Mesodermal cell (in vitro differentiated cells): ENCODE measurements around the gene RNPEP.
A peak's percentile ranks its signal among the peaks of the same experiment; 100 is the strongest.

ENCODE experiments used
- H3K27ac ChIP-seq: 2 replicates; pipeline ENCODE4 v1.7.0; 2013; ENCODE audit warnings: mild to moderate bottlenecking, low read depth, low read length, moderate library complexity; ENCODE audit not compliant: severe bottlenecking
- H3K36me3 ChIP-seq: 2 replicates; pipeline ENCODE4 v1.7.1; 2013; ENCODE audit warnings: mild to moderate bottlenecking, low read length, moderate library complexity; ENCODE audit not compliant: control insufficient read depth, insufficient read depth
- H3K4me1 ChIP-seq: one replicate; pipeline ENCODE4 v1.7.1; 2013; ENCODE audit warnings: mild to moderate bottlenecking, low read length; ENCODE audit not compliant: insufficient read depth, control insufficient read depth, poor library complexity, severe bottlenecking
- H3K4me3 ChIP-seq: 2 replicates; pipeline ENCODE4 v1.7.0; 2013; ENCODE audit warnings: low read length, control low read depth, mild to moderate bottlenecking; ENCODE audit not compliant: insufficient read depth, poor library complexity, severe bottlenecking; ENCODE audit errors: extremely low read depth
- H3K9me3 ChIP-seq: 2 replicates; pipeline ENCODE4 v1.7.1; 2013; ENCODE audit warnings: mild to moderate bottlenecking, low read length, moderate library complexity; ENCODE audit not compliant: control insufficient read depth
- WGBS, 2 experiments: methylation state at CpG; one replicate each; pipeline ENCODE4 v1.1.5; 2013; ENCODE audit warnings: missing lambda C conversion rate in 2 of 2; ENCODE audit not compliant: insufficient coverage in 2 of 2; 5-methylcytosine and 5-hydroxymethylcytosine counted together

The RNPEP gene

GRCh38 chr1:201944639-201945038 is 37.8 kb upstream of the RNPEP start:
- no peak overlapping the region for H3K4me3 ChIP-seq

GRCh38 chr1:201945157-201945556 is 37.3 kb upstream of the RNPEP start:
- Histone ChIP-seq H3K9me3 (no peaks in the 10 kb centered on the region), H3K4me3 (peak overlapping the region; percentile 11), H3K27ac (no peak overlapping the region), H3K36me3 (no peaks in the 10 kb centered on the region), H3K4me1 (peaks cover 24% of the 10 kb centered on the region)
- 55 to 90% methylated on average over 2 of the region's 4 CpGs for WGBS, 2 experiments

More at GRCh38 chr1:201944639-201945038, 37.8 kb upstream of the RNPEP start:
- H3K36me3 ChIP-seq: no peaks in the 10 kb centered on the region
- H3K4me1 ChIP-seq: peaks cover 24% of the 10 kb centered on the region
- WGBS, 2 experiments: 56 to 86% methylated on average over 1 of the region's 3 CpGs
- H3K27ac ChIP-seq: no peak overlapping the region
- no peaks in the 10 kb centered on the region for H3K9me3 ChIP-seq

GRCh38 chr1:201945863-201946223 is 36.6 kb upstream of the RNPEP start:
- H3K4me3 ChIP-seq: peak overlapping the region; percentile 30
- H3K27ac ChIP-seq: no peak overlapping the region
- no peaks in the 10 kb centered on the region for H3K9me3 ChIP-seq
- WGBS, 2 experiments: 44 to 60% methylated on average over 7 to 9 of the region's 10 CpGs
- no peaks in the 10 kb centered on the region for H3K36me3 ChIP-seq
- peaks cover 24% of the 10 kb centered on the region for H3K4me1 ChIP-seq

DNA sequence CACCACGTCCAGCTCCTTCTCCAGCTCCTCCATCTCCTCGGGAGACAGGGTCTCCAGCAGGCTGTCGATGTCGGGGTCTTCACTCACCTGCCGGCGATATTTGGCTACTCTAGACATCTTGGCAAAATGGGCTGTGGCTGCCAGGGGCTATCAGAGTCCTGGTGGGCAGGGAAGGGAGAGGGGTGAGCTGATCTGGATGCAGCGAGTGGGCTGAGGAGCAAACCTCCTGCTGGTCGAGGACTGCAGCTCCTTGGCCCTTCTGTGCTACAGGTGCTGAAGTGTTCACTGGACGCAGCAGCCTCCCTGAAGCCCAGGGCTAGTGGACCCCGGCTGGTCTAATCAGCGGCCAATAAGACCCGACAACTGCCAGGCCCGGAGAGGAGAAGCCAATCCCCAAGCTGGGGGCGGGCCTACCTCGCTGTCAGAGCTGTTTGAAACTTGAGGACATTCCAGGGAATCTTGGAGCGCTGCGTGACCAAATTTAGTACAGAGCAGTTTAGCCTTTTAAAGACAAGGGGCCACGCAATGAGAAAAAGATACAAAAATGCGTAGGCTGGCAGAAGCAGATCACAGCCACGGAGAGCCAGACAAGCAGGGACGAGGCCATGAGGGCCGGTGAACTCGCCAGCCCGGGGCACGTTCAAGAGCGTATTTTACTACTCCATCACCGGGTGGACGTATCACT is 36.1 kb upstream of the RNPEP start, which contains the start of gene LMOD1:
Gene LMOD1, minus strand, starts transcription at position 325 of the 685 bp plus-strand sequence. Its CDS starts 208 bp downstream, at position 117.
- H3K36me3 ChIP-seq: no peaks in the 10 kb centered on the region
- no peaks in the 10 kb centered on the region for H3K9me3 ChIP-seq
- 5 to 8% methylated on average over 22 to 28 of the region's 28 CpGs for WGBS, 2 experiments
- H3K27ac ChIP-seq: peak within 1 kb of the TSS; percentile 57
- H3K4me1 ChIP-seq: peaks cover 22% of the 10 kb centered on the region
- H3K4me3 ChIP-seq: peak within 1 kb of the TSS; percentile 30

- H3K4me1 ChIP-seq: peaks cover 14% of the 10 kb centered on the region
- no peaks in the 10 kb centered on the region for H3K9me3 ChIP-seq
- H3K36me3 ChIP-seq: no peaks in the 10 kb centered on the region
- no peak overlapping the region for H3K27ac ChIP-seq
- WGBS, 2 experiments: 58% methylated on average over 2 of the region's 3 CpGs; no CpG with 5 or more reads in 1 of the 2 experiments
- no peak overlapping the region for H3K4me3 ChIP-seq
Observed at GRCh38 chr1:201947697-201948008, 34.8 kb upstream of the RNPEP start.

DNA sequence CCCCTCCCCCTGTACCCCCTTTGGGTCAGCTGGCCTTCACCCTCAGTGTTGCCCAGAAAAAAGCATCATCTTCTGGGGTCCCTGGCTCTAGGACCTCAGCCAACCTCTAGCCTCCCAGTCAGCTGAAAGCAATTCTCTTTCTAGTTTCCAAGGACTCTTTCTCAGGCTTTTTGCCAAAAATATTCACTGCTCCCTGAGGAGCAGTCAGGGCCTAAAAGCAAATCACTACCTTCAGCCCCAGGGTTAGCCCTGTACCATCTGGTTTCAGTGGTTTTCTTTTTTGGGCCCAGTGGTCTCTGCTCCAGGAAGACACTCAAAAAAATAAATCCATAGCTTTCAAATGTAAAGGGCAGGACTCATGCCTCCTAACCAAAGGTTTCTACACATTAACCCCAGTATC is 33.0 kb upstream of the RNPEP start:
- H3K9me3 ChIP-seq: no peaks in the 10 kb centered on the region
- no peak overlapping the region for H3K27ac ChIP-seq
- H3K4me3 ChIP-seq: no peak overlapping the region
- H3K36me3 ChIP-seq: no peaks in the 10 kb centered on the region
- peaks cover 14% of the 10 kb centered on the region for H3K4me1 ChIP-seq

- WGBS, 2 experiments: 68 to 71% methylated on average over 8 to 17 of the region's 24 CpGs
- no peaks in the 10 kb centered on the region for H3K4me1 ChIP-seq
- peak overlapping the region; percentile 93 for H3K4me3 ChIP-seq
- H3K9me3 ChIP-seq: no peaks in the 10 kb centered on the region
- peaks cover 28% of the 10 kb centered on the region for H3K36me3 ChIP-seq
- peak overlapping the region; percentile 82 for H3K27ac ChIP-seq
Observed at GRCh38 chr1:201954263-201955008, 28.0 kb upstream of the RNPEP start.

DNA sequence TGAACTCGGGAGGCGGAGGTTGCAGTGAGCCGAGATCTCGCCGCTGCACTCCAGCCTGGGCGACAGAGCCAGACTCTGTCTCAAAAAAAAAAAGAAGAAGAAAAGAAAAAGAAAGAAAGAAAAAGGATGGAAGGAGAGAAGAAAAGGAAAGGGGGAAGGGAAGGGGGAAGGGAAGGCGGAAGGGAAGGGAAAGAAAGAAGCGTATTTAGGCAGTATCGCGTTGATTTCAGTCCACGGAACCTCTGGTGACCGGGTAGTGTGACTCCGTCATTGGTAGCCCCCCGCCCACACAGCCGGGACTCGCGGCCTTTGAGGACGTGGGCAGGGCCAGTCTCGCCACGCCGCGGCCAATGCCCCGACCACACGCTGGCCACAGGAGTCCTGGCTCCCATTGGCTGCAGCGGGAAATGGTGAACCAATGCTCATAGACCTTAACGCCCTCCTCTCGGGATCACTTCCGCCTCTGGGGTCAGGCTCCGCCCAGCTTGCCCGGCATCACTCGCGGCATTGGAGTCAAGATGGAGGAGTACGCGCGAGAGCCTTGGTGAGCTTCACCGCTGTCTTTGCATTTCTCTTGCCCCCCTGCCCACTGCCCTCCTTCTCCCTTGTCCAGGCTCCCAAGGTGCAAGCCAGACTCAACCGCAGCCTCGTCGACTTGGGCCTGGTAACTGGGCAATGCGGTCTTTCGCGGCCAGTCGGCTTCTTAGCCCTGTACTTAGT is 27.3 kb upstream of the RNPEP start, which contains the start of gene TIMM17A:
Gene TIMM17A, plus strand, starts transcription at position 495 of the 720 bp plus-strand sequence. Its CDS starts 24 bp downstream, at position 519.
- Histone ChIP-seq H3K4me3 (peak within 1 kb of the TSS; percentile 93), H3K4me1 (no peaks in the 10 kb centered on the region), H3K36me3 (peaks cover 35% of the 10 kb centered on the region), H3K9me3 (no peaks in the 10 kb centered on the region), H3K27ac (peak within 1 kb of the TSS; percentile 82)
- WGBS, 2 experiments: 1 to 2% methylated on average over 36 of the region's 43 CpGs

- Histone ChIP-seq H3K9me3 (no peaks in the 10 kb centered on the region), H3K4me1 (no peaks in the 10 kb centered on the region), H3K4me3 (peak overlapping the region; percentile 93), H3K27ac (peak overlapping the region; percentile 54), H3K36me3 (peaks cover 41% of the 10 kb centered on the region)
- 0% methylated on average over 8 of the region's 17 CpGs for WGBS, 2 experiments
Observed at GRCh38 chr1:201955729-201956143, 26.7 kb upstream of the RNPEP start.

GRCh38 chr1:201958348-201958747 is 24.1 kb upstream of the RNPEP start:
- Histone ChIP-seq H3K27ac (no peak overlapping the region), H3K4me3 (no peak overlapping the region), H3K4me1 (no peaks in the 10 kb centered on the region), H3K9me3 (no peaks in the 10 kb centered on the region), H3K36me3 (peaks cover 67% of the 10 kb centered on the region)
- 92 to 100% methylated on average over 4 of the region's 5 CpGs for WGBS, 2 experiments
